Type B pancreatic cell (in vitro differentiated cells): ENCODE measurements around the gene ZMYND8. TPM values are rescaled to one million over a fixed set of nuclear protein-coding genes. Genes with fewer than 3 reads are reported as not detected.

ENCODE experiments used
- DNase-seq: peaks from one replicate; pipeline ENCODE4 v3.0.0; 2021; ENCODE audit warnings: mixed read lengths; ENCODE audit not compliant: unreplicated experiment; ENCODE audit errors: extremely low spot score
- H3K27ac Mint-ChIP-seq: 2 replicates; pipeline ENCODE4 v1.8.0; 2021; ENCODE audit warnings: mild to moderate bottlenecking, mixed read lengths
- H3K27me3 Mint-ChIP-seq: 2 replicates; pipeline ENCODE4 v1.8.0; 2021; ENCODE audit warnings: mixed read lengths
- H3K36me3 Mint-ChIP-seq: 2 replicates; pipeline ENCODE4 v1.8.0; 2021; ENCODE audit warnings: mixed read lengths
- H3K4me1 Mint-ChIP-seq: one replicate; pipeline ENCODE4 v1.8.0; 2021; ENCODE audit warnings: mixed read lengths; ENCODE audit not compliant: unreplicated experiment
- H3K4me3 Mint-ChIP-seq: 2 replicates; pipeline ENCODE4 v1.8.0; 2021; ENCODE audit warnings: mild to moderate bottlenecking, mixed read lengths
- H3K9me3 Mint-ChIP-seq: 2 replicates; pipeline ENCODE4 v1.8.0; 2021; ENCODE audit warnings: mixed read lengths
- total RNA-seq: library from RNA; stranded (reverse); gene quantifications from 2 replicates; pipeline ENCODE4 v1.2.1, GENCODE V29; 2021; ENCODE audit warnings: low replicate concordance
- TF ChIP-seq, protein P1 (sequence below): fragments of 200-600 bp; sonication (generic); conservative IDR thresholded peaks from 2 replicates; pipeline ENCODE4 v1.5.0; 2021; ENCODE audit warnings: antibody characterized with exemption, mild to moderate bottlenecking

Gene ZMYND8
- total RNA-seq, 1 donor from 2014 or later = 58.9 TPM

DNA sequence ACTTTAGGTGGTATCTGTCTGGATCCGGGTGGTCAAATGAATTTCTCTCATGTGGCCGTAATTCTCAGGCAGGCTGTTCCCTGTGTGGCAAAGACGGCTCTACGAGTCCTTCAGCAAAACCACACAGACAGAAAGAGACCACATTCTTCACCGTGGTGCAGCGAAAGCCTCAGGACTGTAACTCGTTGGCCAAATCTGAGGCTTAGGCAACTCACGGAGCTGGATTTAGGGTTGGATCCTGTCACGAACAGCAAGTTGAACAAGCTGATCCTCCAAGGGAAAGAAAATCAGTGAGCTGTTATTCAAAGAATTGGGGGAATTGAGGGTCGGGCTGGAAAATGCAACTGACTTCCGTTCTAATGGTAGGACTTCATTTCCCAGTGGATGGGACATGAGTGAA, 167.4 kb downstream of the ZMYND8 start:
- H3K4me3 Mint-ChIP-seq = no peak overlapping the region
- H3K36me3 Mint-ChIP-seq = no peaks in the 10 kb centered on the region
- DNase-seq = no peak
- no peaks in the 10 kb centered on the region for H3K27me3 Mint-ChIP-seq
- no peaks in the 10 kb centered on the region for H3K4me1 Mint-ChIP-seq
- no peaks in the 10 kb centered on the region for H3K9me3 Mint-ChIP-seq
- TF ChIP-seq, protein P1, sequence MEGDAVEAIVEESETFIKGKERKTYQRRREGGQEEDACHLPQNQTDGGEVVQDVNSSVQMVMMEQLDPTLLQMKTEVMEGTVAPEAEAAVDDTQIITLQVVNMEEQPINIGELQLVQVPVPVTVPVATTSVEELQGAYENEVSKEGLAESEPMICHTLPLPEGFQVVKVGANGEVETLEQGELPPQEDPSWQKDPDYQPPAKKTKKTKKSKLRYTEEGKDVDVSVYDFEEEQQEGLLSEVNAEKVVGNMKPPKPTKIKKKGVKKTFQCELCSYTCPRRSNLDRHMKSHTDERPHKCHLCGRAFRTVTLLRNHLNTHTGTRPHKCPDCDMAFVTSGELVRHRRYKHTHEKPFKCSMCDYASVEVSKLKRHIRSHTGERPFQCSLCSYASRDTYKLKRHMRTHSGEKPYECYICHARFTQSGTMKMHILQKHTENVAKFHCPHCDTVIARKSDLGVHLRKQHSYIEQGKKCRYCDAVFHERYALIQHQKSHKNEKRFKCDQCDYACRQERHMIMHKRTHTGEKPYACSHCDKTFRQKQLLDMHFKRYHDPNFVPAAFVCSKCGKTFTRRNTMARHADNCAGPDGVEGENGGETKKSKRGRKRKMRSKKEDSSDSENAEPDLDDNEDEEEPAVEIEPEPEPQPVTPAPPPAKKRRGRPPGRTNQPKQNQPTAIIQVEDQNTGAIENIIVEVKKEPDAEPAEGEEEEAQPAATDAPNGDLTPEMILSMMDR = no peak
- no peak overlapping the region for H3K27ac Mint-ChIP-seq

DNA sequence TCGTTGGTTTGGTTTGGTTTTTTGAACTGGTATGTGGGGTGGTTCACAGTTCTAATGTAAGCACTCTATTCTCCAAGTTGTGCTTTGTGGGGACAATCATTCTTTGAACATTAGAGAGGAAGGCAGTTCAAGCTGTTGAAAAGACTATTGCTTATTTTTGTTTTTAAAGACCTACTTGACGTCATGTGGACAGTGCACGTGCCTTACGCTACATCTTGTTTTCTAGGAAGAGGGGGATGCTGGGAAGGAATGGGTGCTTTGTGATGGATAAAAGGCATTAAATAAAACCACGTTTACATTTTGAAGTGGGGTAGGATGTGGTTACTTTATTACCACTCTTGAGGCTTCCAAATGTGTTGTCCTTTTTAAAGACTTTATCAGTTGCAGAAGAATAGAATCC, 168.0 kb downstream of the ZMYND8 start:
- H3K36me3 Mint-ChIP-seq = no peaks in the 10 kb centered on the region
- no peak overlapping the region for H3K4me3 Mint-ChIP-seq
- H3K4me1 Mint-ChIP-seq = peaks cover 3% of the 10 kb centered on the region
- H3K27ac Mint-ChIP-seq = no peak overlapping the region
- DNase-seq = no peak
- no peaks in the 10 kb centered on the region for H3K9me3 Mint-ChIP-seq
- no peaks in the 10 kb centered on the region for H3K27me3 Mint-ChIP-seq
- TF ChIP-seq, protein P1 = no peak

DNA sequence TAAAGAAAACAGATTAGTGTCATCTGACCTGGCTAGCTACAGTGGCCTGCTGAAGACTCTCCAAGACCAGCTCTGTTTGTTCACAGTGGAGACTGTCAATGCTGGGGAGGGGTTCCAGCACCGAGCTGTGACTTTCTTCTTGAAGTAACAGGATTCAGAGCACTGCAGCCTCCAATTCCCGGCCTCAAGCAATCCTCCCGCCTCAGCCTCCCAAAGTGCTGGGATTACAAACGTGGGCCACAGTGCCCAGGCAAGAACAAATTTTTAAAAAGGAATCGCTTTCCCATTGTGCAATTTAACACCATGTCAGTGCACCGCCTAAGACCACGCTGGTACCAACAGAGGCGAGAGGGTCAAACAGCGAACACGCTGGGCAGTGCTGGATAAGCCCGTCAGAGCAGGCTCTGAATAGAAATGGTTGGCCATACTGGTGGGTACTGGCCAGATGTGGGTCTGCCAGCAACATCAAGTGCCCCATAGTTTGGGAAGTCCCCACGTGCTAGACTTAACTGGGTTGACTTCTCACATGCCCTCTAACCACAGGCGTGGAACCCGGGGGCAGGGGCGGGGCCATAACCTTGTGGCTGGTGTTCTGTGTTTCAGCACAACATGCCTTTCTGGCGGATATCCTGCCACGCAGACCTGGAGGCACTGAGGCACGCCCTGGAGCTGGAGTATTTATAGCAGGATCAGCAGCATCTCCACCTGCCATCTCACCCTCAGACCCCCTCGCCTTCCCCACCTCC, 168.9 kb downstream of the ZMYND8 start:
- peaks cover 9% of the 10 kb centered on the region for H3K4me1 Mint-ChIP-seq
- TF ChIP-seq, protein P1 = no peak
- no peaks in the 10 kb centered on the region for H3K9me3 Mint-ChIP-seq
- H3K27me3 Mint-ChIP-seq = no peaks in the 10 kb centered on the region
- H3K36me3 Mint-ChIP-seq = no peaks in the 10 kb centered on the region
- DNase-seq = no peak
- no peak overlapping the region for H3K27ac Mint-ChIP-seq
- H3K4me3 Mint-ChIP-seq = no peak overlapping the region

DNA sequence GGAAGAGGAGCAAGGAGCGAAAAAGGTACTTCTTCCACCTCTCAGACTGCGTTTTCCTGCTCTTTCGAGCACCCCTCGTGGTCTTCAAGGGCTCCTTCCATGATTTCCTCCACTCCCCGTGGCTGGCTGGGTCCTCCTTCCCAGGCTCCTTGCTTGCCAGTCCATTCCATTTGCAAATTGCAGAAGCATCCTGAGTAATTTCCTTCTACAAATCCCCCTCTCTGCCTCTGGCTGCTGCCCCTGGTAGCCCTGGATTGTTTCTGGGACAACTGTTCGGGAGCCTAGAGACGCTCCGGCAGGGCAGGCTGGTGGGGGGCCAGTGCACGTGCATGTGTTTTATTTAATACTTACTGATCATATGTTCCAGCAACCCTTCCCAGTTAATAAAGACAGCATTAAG, 173.1 kb downstream of the ZMYND8 start:
- H3K4me1 Mint-ChIP-seq = peaks cover 9% of the 10 kb centered on the region
- H3K4me3 Mint-ChIP-seq = no peak overlapping the region
- no peak for DNase-seq
- no peak overlapping the region for H3K27ac Mint-ChIP-seq
- peaks cover 4% of the 10 kb centered on the region for H3K9me3 Mint-ChIP-seq
- TF ChIP-seq, protein P1 = no peak
- H3K36me3 Mint-ChIP-seq = no peaks in the 10 kb centered on the region
- no peaks in the 10 kb centered on the region for H3K27me3 Mint-ChIP-seq

DNA sequence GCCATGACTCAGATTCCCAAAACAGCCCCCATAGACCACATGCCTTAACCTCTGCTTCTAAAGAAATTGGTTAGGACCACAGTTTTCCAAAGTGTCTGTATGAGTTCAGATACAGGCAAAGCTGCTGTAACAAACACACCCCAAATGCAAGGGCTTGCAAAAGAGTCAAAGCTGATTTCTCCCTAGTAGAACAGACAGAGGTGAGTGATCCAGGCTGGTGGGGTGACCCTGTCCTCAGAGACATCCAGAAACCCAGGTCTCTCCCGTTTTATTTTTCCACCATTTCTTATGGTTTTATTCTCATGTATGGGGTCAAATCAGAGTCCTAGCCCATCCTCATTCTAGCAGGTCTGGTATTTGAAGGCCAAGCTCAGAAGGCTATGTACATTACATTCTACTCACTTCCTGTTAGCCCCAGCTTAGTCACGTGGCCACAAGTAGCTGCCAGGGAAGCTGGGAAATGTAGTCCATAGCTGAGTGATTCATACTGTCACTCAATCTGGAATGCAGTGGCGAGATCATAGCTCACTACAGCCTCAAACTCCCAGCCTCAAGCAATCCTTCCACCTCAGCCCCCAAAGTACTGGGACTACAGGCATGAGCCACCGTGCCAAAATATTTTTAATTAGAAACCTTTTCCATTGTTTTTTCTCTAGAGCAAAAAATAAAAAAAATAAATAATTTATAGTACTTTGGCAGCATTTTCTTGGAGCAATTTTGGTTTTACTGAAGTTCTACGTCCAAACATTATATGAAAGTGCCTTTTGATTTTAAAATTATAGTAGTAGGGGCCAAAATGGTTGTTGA, 175.2 kb downstream of the ZMYND8 start:
- TF ChIP-seq, protein P1 = no peak
- DNase-seq = no peak

More for the DNA sequence above, 175.2 kb downstream of the ZMYND8 start:
- peaks cover 9% of the 10 kb centered on the region for H3K4me1 Mint-ChIP-seq
- H3K27ac Mint-ChIP-seq = peak overlapping the region; percentile 75
- H3K27me3 Mint-ChIP-seq = no peaks in the 10 kb centered on the region
- H3K36me3 Mint-ChIP-seq = no peaks in the 10 kb centered on the region
- H3K4me3 Mint-ChIP-seq = no peak overlapping the region
- peaks cover 4% of the 10 kb centered on the region for H3K9me3 Mint-ChIP-seq
